HL-60/S4 treated with phorbol 12-myristate 13-acetate at 8.2 ng/mL for 4 days and 3 days (cell line): Measurements from ENCODE around the gene RASGRF2.
"Not testable (repeated sequence)": the region's sequence is repeated elsewhere in the genome, so short reads cannot be mapped to it uniquely, and the experiment has no call there.

Source experiments
- in situ Hi-C: fragments of 300-500 bp; cut with MboI; formaldehyde crosslinking; loops from 2 replicates; pipeline ENCODE4 v1.15.0; 2022; ENCODE audit warnings: low sequenced_read_pairs

The RASGRF2 gene

DNA sequence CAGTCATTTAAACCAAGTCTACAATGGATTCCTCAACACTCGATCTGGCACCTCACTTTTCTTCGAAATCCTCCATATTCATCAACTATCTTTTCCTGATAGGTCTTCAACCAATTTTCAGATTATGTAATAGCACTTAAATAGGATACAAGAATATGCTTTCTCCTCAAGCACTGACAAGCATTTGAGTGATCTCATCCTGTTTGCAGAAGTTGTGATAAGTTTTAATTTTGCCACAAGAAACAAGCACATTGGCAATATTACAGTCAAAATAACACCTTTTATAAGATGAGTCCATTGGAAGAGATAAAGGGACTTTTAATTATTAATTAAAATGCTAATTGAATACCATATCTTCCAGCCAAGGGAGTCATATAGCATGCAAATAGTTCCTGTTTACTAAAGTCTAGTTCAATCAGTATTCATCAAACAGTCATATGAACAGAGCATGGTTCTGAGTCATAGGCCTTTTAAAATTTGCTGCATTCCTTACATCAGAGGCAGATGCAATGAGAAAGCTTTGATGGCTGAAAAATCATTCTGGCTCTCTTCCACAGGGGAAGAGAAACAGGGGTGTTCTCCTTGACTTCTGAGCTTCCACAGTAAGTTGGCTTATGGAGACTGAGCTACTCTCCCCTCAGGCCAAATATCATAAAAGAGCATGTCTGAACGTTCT is 308.5 kb downstream of the RASGRF2 start:
- in situ Hi-C loops = no loop called here

DNA sequence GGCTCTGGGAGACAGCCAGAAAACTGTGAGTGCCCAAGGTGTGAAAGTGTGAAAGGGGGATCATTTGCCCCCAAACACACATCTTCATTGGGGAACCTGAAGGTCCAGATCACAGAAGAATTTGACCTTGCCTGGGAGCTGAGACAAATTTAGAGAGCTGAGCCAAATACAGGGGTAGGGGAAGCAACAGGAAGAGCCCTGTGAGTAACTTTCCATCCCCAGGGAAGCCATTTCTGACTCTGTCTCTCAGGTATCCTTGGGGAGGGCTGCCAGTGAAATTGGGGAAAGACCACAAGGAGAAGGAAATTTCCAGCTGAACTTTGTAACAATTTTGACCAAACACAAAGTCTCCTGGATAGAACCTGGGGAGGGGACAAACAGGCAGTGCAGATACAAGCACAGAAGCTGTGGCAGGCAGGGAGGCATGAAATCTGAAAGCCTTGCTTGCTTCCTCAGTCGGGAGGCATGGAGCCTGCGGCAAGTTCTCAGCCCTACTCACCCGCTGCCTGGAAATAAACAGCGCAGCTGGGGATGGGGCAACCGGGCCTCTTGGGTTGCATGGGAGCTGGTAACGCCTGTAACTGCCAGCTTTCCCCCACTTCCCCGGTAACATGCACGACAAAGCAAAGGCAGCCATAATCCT is 309.7 kb downstream of the RASGRF2 start:
- in situ Hi-C loops = no loop called here

DNA sequence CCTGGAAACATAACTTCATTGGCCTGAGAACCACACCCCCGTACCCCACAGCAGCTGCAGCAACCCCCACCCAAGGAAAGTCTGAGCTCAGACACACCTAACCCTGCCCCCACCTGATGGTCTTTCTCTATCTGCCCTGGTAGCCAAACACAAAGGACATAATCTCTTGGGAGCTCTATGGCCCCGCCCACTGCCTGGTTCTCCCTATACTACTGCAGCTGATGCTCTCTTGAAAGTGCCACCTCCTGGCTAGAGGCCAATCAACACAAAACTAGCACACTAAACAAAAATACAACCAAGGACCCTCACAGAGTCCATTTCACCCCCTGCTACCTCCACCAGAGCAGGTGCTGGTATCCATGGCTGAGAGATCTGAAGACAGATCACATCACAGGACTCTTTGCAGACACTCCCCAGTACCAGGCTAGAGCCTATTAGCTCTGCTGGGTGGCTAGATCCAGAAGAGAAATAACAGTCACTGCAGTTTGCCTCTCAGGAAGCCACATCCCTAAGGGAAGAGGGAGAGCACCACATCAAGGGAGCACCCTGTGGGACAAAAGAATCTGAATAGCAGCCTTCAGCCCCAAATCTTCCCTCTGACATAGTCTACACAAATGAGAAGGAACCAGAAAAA is 310.3 kb downstream of the RASGRF2 start:
- in situ Hi-C loops = not testable (repeated sequence)
